Measurements from ENCODE around the gene ALOX15B.
"Not testable (repeated sequence)": the region's sequence is repeated elsewhere in the genome, so short reads cannot be mapped to it uniquely, and the experiment has no call there.

ALOX15B gene

GRCh38 chr17:8019665-8020650 is 18.9 kb upstream of the ALOX15B start:
- no peak overlapping the region for H3K4me3 ChIP-seq (replicated peaks; ENCODE audit: low read depth, low read length)
- DNase-seq (ENCODE audit: low read depth) = peak; percentile 28
- TF ChIP-seq, protein P1, sequence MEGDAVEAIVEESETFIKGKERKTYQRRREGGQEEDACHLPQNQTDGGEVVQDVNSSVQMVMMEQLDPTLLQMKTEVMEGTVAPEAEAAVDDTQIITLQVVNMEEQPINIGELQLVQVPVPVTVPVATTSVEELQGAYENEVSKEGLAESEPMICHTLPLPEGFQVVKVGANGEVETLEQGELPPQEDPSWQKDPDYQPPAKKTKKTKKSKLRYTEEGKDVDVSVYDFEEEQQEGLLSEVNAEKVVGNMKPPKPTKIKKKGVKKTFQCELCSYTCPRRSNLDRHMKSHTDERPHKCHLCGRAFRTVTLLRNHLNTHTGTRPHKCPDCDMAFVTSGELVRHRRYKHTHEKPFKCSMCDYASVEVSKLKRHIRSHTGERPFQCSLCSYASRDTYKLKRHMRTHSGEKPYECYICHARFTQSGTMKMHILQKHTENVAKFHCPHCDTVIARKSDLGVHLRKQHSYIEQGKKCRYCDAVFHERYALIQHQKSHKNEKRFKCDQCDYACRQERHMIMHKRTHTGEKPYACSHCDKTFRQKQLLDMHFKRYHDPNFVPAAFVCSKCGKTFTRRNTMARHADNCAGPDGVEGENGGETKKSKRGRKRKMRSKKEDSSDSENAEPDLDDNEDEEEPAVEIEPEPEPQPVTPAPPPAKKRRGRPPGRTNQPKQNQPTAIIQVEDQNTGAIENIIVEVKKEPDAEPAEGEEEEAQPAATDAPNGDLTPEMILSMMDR (IDR thresholded peaks at IDR 0.05; ENCODE audit: low read length, missing control alignments) = no peak

DNA sequence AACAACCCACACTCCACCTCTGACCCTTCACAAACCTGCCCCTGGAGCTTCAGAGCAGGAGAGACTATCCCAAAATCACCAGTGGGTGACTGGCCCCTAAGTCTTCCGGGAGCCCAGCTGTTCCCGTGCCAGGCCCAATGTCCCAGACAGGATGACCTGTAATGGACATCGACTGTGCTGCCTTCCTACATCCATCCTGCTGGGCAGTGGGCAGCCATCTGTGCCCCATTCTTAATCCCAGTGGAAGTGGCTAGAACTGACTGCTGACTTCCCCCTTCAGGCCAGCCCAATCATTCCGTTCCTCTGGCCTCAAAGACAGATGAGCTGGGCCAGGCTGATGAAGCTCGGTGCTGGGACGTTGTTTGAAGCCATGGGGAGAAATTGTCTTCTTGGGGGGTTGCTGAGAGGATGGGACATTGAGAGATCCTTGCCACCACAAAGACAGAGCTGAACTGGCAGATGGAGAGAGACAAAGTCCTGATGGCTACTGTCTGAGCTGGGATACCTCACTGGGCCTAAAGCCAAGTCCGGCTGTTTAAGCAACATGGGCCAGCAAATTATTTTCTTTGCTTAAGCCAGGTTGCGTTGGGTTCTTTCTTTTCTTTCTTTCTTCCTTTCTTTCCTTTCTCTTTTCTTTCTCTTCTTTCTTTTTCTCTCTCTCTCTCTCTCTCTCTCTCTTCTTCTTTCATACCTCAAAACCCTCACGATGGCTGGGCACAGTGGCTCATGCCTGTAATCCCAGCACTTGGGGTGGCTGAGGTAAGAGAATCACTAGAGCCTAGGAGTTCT is 17.9 kb upstream of the ALOX15B start:
- no peak overlapping the region for H3K4me3 ChIP-seq (replicated peaks; ENCODE audit: low read depth, low read length)
- TF ChIP-seq, protein P1 (IDR thresholded peaks at IDR 0.05; ENCODE audit: low read length, missing control alignments) = no peak
- no peak for DNase-seq (ENCODE audit: low read depth)

GRCh38 chr17:8021565-8022359 is 17.1 kb upstream of the ALOX15B start:
- H3K4me3 ChIP-seq (replicated peaks; ENCODE audit: low read depth, low read length) = no peak overlapping the region
- TF ChIP-seq, protein P1 (IDR thresholded peaks at IDR 0.05; ENCODE audit: low read length, missing control alignments) = no peak
- no peak for DNase-seq (ENCODE audit: low read depth)

DNA sequence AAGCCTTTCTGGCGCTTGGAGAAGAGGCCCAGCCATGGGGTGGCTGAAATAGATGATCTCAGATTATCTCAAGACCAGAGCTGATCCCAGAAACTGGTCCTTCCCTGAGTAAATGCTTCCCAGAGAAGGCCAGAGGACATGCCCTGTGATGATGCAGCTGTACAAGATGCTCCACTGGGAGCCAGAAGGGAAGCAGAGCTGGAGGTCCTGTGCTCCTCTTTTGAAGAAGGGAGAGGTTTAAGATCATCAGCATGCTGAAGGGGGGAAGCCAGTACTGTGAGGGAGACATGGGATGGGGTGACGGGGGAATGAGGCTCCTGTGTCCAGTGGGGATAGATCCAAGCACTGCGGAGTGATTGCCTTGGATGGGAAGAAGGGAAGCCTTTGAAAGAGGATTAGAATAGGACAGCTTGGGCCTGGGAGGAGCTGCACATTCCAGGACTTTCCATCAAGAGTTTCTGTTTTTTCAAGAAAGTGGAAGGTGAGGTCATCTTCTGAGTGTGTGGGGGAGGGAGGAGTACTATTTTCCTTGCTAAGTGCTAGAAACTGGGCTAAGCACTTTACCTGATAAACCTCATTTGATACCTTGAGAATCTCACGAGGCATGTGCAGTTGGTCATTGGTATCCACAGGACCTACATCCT is 16.4 kb upstream of the ALOX15B start:
- H3K4me3 ChIP-seq (replicated peaks; ENCODE audit: low read depth, low read length) = no peak overlapping the region
- TF ChIP-seq, protein P1 (IDR thresholded peaks at IDR 0.05; ENCODE audit: low read length, missing control alignments) = no peak
- peak; percentile 23 for DNase-seq (ENCODE audit: low read depth)

DNA sequence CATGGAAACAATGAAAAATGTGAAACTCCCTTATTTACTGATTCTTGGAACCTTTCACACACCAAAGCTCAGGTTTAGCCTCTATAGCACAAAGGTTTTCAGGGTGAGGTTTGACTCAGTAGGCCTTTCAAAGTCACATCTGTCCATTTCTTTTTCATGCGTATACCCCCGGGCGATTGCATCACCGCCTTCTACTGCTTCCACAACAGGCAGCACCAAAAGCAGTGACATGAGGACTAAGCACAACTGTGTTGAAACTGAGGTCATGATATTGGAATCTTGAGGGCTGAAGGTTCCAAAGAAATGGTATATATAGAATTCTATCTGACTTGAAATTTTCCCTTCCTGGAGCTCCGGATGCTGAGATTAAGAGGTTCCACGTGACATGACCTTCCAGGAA is 14.7 kb upstream of the ALOX15B start:
- peak; percentile 36 for DNase-seq (ENCODE audit: low read depth)

DNA sequence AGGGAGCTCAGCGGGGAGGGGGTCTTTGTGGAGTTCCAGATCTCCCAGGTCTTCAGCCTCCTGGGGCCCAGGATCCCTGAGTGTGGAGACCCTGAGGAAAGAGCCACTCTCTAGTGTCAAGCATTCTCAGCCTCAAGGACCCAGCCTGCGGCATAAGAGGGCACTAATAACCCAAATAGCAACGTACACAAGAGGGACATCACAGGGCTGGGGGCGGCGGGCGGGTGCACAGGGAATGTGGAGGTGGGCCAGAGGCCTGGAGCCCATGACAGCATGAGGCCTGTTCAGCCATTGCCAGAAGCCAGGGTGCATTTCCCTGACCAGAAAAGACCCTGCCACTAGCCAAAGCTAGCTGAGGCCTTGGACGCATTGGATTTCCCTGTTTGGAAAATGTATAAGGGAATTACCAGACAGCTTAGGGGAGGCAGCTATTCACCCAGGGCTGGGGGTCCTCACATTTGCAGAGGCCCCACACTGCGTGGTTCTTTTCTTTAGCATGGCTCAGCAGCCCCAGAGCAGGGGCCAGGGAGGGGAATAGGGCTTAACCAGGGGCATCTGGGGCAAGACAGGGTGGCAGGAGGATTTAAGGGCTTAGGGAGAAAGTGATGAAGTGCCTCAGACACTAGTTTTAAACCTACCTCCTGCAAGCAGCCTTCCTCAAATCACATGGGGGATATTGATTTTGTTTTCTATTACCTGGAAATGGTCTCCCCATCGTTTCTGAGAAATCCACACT is 13.5 kb upstream of the ALOX15B start:
- TF ChIP-seq, protein P1 (IDR thresholded peaks at IDR 0.05; ENCODE audit: low read length, missing control alignments) = no peak
- H3K4me3 ChIP-seq (replicated peaks; ENCODE audit: low read depth, low read length) = no peak overlapping the region

More for the DNA sequence above, 14.7 kb upstream of the ALOX15B start:
- H3K4me3 ChIP-seq (replicated peaks; ENCODE audit: low read depth, low read length) = not testable (repeated sequence)

More for the DNA sequence above, 13.5 kb upstream of the ALOX15B start:
- no peak for DNase-seq (ENCODE audit: low read depth)
